OCI-LY7 (cell line): Measurements from ENCODE around the gene PIEZO1. TPM values are rescaled to one million over a fixed set of nuclear protein-coding genes. Genes with fewer than 3 reads are reported as not detected.

Experiments used
- BruUV-seq: library from RNA; stranded (reverse); fragments of 400-500 nt; replicated peaks from 2 replicates; lab custom pipeline; 2021; lab: Mats Ljungman, UMichigan
- CTCF ChIA-PET: fragments of 300-600 bp; sonication (Branson Sonifier 250); formaldehyde crosslinking; loops from one replicate; lab custom pipeline; 2022; ENCODE audit warnings: antibody characterized with exemption; ENCODE audit not compliant: unreplicated experiment; lab: Charles Lee
- POLR2A ChIA-PET: fragments of 300-600 bp; sonication (Branson Sonifier 250); formaldehyde crosslinking; loops from one replicate; lab custom pipeline; 2022; ENCODE audit warnings: antibody characterized with exemption; lab: Charles Lee
- DNase-seq: peaks from one replicate; pipeline ENCODE4 v3.0.0-alpha.2; 2015; ENCODE audit warnings: low spot score
- H2AFZ ChIP-seq: fragments of 200-600 bp; sonication (generic), shearing (Covaris generic); 2 replicates; pipeline ENCODE4 v1.6.1; 2014; ENCODE audit warnings: mild to moderate bottlenecking, antibody characterized with exemption, low read length, moderate library complexity
- H3K27ac ChIP-seq: fragments of 200-600 bp; sonication (generic); 2 replicates; pipeline ENCODE4 v1.5.1; 2014; ENCODE audit warnings: mixed run types, low read depth, mild to moderate bottlenecking, moderate library complexity, low read length, inconsistent platforms; ENCODE audit not compliant: poor library complexity, severe bottlenecking
- H3K36me3 ChIP-seq: fragments of 200-600 bp; sonication (generic); 2 replicates; pipeline ENCODE4 v1.6.1; 2014; ENCODE audit warnings: mild to moderate bottlenecking, antibody characterized with exemption, low read length, moderate library complexity, mixed read lengths; ENCODE audit not compliant: insufficient read depth
- H3K4me1 ChIP-seq: fragments of 200-600 bp; sonication (generic); 2 replicates; pipeline ENCODE4 v1.5.1; 2014; ENCODE audit warnings: mild to moderate bottlenecking, low read length; ENCODE audit not compliant: insufficient read depth, poor library complexity, severe bottlenecking
- H3K4me2 ChIP-seq: fragments of 200-600 bp; sonication (generic); 2 replicates; pipeline ENCODE4 v1.6.1; 2014; ENCODE audit warnings: mild to moderate bottlenecking, low read length
- H3K4me3 ChIP-seq: fragments of 200-600 bp; sonication (generic); 2 replicates; pipeline ENCODE4 v1.5.1; 2014; ENCODE audit warnings: mild to moderate bottlenecking, low read depth, low read length; ENCODE audit not compliant: poor library complexity, severe bottlenecking
- H3K79me2 ChIP-seq: fragments of 200-600 bp; sonication (generic); 2 replicates; pipeline ENCODE4 v1.6.1; 2016; ENCODE audit warnings: low read depth, mild to moderate bottlenecking, low read length, moderate library complexity, mixed read lengths; ENCODE audit not compliant: insufficient read depth
- H3K9me2 ChIP-seq: fragments of 200-600 bp; sonication (generic); 2 replicates; pipeline ENCODE4 v1.6.1; 2016; ENCODE audit warnings: mild to moderate bottlenecking, low read length, mixed read lengths; ENCODE audit not compliant: insufficient read depth
- H3K9me3 ChIP-seq: fragments of 200-600 bp; sonication (generic); 2 replicates; pipeline ENCODE4 v1.6.1; 2014; ENCODE audit warnings: mild to moderate bottlenecking, mixed run types, low read length, mixed read lengths
- H4K20me1 ChIP-seq: fragments of 200-600 bp; sonication (generic); 2 replicates; pipeline ENCODE4 v1.6.1; 2014; ENCODE audit warnings: mild to moderate bottlenecking, antibody characterized with exemption, low read length, moderate library complexity, mixed read lengths; ENCODE audit not compliant: insufficient read depth
- EZH2phosphoT487 ChIP-seq: fragments of 200-600 bp; sonication (generic); IDR thresholded peaks from 2 replicates; pipeline ENCODE4 v1.6.1; 2018; ENCODE audit warnings: low read depth, borderline replicate concordance, mild to moderate bottlenecking, mixed run types, antibody characterized with exemption, low read length, moderate library complexity, mixed read lengths
- intact Hi-C: fragments of 100-400 bp; cut with micrococcal nuclease; formaldehyde crosslinking; loops from one replicate; pipeline ENCODE4 v1.10.0; 2022; ENCODE audit not compliant: unreplicated experiment
- total RNA-seq, 2 experiments: library from RNA; depleted of rRNA in 1 of 2; stranded (reverse); fragments of >200 nt in 1 of 2; shearing (Covaris generic) in 1 of 2; gene quantifications; 2 replicates each; pipeline ENCODE4 v1.2.3, GENCODE V29; 2014 to 2022
- TF ChIP-seq, protein P1 (sequence below): fragments of 200-600 bp; sonication (generic); conservative IDR thresholded peaks from 2 replicates; pipeline ENCODE4 v1.5.1; 2014; ENCODE audit warnings: mild to moderate bottlenecking, antibody characterized with exemption, low read length, moderate library complexity, mixed read lengths

PIEZO1 gene
- total RNA-seq, 2 experiments from 2014 or later = 144 to 154 TPM

GRCh38 chr16:88833086-88833485, 48.1 kb upstream of the PIEZO1 start:
- no TSS peak for BruUV-seq
- intact Hi-C loops = no loop called here
- TF ChIP-seq EZH2phosphoT487 = no peak
- TF ChIP-seq, protein P1, sequence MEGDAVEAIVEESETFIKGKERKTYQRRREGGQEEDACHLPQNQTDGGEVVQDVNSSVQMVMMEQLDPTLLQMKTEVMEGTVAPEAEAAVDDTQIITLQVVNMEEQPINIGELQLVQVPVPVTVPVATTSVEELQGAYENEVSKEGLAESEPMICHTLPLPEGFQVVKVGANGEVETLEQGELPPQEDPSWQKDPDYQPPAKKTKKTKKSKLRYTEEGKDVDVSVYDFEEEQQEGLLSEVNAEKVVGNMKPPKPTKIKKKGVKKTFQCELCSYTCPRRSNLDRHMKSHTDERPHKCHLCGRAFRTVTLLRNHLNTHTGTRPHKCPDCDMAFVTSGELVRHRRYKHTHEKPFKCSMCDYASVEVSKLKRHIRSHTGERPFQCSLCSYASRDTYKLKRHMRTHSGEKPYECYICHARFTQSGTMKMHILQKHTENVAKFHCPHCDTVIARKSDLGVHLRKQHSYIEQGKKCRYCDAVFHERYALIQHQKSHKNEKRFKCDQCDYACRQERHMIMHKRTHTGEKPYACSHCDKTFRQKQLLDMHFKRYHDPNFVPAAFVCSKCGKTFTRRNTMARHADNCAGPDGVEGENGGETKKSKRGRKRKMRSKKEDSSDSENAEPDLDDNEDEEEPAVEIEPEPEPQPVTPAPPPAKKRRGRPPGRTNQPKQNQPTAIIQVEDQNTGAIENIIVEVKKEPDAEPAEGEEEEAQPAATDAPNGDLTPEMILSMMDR = no peak
- CTCF ChIA-PET = interaction anchor here (0.6 kb wide), 1 partner anchor 652 kb away, joined by 3 read pairs; no protein-coding TSS in a partner anchor
- POLR2A ChIA-PET = interaction anchor here (0.6 kb wide), 1 partner anchor 863 kb away, joined by 4 read pairs; no protein-coding TSS in a partner anchor
- Histone ChIP-seq H3K79me2 (no peaks in the 10 kb centered on the region), H3K4me1 (no peaks in the 10 kb centered on the region), H3K27ac (no peak overlapping the region), H3K4me3 (no peak overlapping the region), H4K20me1 (no peaks in the 10 kb centered on the region), H3K4me2 (no peak overlapping the region), H3K9me2 (no peaks in the 10 kb centered on the region), H2AFZ (no peak overlapping the region), H3K9me3 (no peaks in the 10 kb centered on the region), H3K36me3 (no peaks in the 10 kb centered on the region)
- DNase-seq = no peak

DNA sequence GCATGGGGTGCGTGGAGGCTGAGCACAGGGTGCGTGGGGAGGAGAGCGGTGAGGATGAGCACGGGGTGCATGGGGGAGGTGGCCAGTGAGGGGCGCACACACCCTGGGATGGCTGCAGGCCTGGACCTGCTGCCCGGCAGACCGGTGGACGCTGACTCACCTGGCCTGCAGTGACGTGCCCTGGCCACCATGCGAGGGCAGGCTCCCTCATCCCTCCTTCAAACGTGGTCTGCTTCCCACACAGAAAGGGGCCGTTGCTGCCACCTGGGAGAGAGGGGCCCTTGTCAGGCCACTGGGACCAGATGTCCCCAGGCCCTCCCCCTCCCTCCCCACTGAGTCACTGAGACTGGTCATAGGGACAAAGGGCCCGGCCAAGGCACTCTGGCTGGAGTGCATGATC, 46.8 kb upstream of the PIEZO1 start:
- no peaks in the 10 kb centered on the region for H3K79me2 ChIP-seq
- no peak overlapping the region for H3K4me2 ChIP-seq
- H4K20me1 ChIP-seq = no peaks in the 10 kb centered on the region
- TF ChIP-seq, protein P1 = no peak
- no peak for TF ChIP-seq EZH2phosphoT487
- H3K9me3 ChIP-seq = no peaks in the 10 kb centered on the region
- H3K36me3 ChIP-seq = no peaks in the 10 kb centered on the region
- intact Hi-C loops = no loop called here
- CTCF ChIA-PET = no interaction called here
- no peaks in the 10 kb centered on the region for H3K9me2 ChIP-seq
- H3K4me3 ChIP-seq = no peak overlapping the region
- no peaks in the 10 kb centered on the region for H3K4me1 ChIP-seq
- no TSS peak for BruUV-seq
- POLR2A ChIA-PET = no interaction called here
- DNase-seq = no peak
- no peak overlapping the region for H3K27ac ChIP-seq
- no peak overlapping the region for H2AFZ ChIP-seq

DNA sequence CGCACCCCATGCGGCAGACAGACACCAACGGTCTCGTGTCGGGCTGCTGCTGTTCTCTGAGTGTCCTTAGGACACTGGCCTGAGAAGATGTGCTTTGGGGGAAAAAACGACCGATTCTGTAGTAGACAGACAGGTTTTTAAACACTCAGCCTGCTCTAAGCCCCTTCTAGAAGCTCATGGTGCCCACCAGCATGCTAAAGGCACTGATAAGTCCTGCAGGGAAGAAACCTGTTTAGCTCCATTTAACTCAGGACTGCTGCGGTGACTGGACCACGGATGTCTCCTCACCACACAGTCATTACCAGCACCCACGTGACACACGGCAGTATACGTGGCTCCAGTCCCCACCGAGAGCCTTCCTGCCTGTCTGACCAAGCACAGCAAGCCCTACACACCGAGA, 45.8 kb upstream of the PIEZO1 start:
- DNase-seq = no peak
- no peaks in the 10 kb centered on the region for H3K36me3 ChIP-seq
- no peak overlapping the region for H3K4me2 ChIP-seq
- ChIA-PET POLR2A (interaction anchor here (0.6 kb wide), 1 partner anchor 686 kb away, joined by 4 read pairs; no protein-coding TSS in a partner anchor), CTCF (no interaction called here)
- H3K4me1 ChIP-seq = no peaks in the 10 kb centered on the region
- H3K9me3 ChIP-seq = no peaks in the 10 kb centered on the region
- no peak for TF ChIP-seq EZH2phosphoT487
- TF ChIP-seq, protein P1 = no peak
- no TSS peak for BruUV-seq
- intact Hi-C loops = no loop called here
- H3K79me2 ChIP-seq = no peaks in the 10 kb centered on the region
- H3K4me3 ChIP-seq = no peak overlapping the region
- no peak overlapping the region for H3K27ac ChIP-seq
- H4K20me1 ChIP-seq = no peaks in the 10 kb centered on the region
- no peak overlapping the region for H2AFZ ChIP-seq
- no peaks in the 10 kb centered on the region for H3K9me2 ChIP-seq
